ENCODE data around the gene DENND1A. TPM values are rescaled to one million over a fixed set of nuclear protein-coding genes. Genes with fewer than 3 reads are reported as not detected.

The DENND1A gene
- total RNA-seq, 4 donors from 2014 or later, result 15.8 to 33.5 (median 23.9) TPM

DNA sequence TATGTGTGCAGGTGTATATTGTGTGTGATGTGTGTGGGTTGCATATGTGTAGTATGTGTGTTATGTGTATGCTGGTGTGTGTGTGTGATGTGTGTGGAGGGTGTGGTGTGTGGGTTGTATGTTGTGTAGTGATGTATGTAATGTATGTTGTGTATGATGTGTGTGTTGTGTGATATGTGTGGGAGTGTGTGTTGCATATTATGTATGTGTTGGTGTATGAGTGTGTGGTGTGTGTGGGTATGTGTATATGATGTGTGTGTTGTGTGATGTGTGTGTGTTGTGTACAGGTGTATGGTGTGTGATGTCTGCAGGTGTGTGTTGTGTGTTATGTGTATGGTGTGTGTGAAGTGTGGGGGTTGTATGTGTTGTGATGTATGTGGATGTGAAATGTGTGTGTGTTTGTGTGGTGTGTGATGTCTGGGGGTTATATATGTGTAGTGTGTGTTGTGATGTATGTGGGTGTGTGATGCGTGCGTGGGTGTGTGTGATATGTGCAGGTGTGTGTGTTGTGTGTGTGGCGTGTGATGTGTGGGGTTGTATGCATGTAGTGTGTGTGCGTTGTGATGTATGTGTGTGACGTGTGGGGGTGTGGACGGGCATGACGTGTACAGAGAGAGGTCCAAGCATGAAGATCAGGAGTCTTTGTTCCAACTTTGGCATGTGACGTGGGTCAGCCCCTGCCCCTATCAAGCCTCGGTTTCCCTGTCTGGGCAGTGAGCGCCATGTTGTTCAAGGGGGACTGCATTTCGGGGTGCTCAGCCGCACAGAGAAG, 582.5 kb downstream of the DENND1A start:
- Histone ChIP-seq H3K4me1 (peaks cover 29% of the 10 kb centered on the region), H3K9me3 (no peaks in the 10 kb centered on the region), H3K4me3 (no peak overlapping the region), H3K36me3 (no peaks in the 10 kb centered on the region), H3K27me3 (peaks cover 15% of the 10 kb centered on the region), H3K27ac (no peak overlapping the region)
- WGBS, result 49% methylated on average over 12 of the region's 12 CpGs
- DNase-seq (ENCODE audit: low spot score in 2 of 2), result no peak
- TF ChIP-seq POLR2A (IDR thresholded peaks at IDR 0.05) (no peak), POLR2AphosphoS5 (IDR thresholded peaks at IDR 0.05) (no peak), EP300 (IDR thresholded peaks at IDR 0.05) (no peak)
- TF ChIP-seq, protein P1, sequence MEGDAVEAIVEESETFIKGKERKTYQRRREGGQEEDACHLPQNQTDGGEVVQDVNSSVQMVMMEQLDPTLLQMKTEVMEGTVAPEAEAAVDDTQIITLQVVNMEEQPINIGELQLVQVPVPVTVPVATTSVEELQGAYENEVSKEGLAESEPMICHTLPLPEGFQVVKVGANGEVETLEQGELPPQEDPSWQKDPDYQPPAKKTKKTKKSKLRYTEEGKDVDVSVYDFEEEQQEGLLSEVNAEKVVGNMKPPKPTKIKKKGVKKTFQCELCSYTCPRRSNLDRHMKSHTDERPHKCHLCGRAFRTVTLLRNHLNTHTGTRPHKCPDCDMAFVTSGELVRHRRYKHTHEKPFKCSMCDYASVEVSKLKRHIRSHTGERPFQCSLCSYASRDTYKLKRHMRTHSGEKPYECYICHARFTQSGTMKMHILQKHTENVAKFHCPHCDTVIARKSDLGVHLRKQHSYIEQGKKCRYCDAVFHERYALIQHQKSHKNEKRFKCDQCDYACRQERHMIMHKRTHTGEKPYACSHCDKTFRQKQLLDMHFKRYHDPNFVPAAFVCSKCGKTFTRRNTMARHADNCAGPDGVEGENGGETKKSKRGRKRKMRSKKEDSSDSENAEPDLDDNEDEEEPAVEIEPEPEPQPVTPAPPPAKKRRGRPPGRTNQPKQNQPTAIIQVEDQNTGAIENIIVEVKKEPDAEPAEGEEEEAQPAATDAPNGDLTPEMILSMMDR (IDR thresholded peaks at IDR 0.05), result no peak

DNA sequence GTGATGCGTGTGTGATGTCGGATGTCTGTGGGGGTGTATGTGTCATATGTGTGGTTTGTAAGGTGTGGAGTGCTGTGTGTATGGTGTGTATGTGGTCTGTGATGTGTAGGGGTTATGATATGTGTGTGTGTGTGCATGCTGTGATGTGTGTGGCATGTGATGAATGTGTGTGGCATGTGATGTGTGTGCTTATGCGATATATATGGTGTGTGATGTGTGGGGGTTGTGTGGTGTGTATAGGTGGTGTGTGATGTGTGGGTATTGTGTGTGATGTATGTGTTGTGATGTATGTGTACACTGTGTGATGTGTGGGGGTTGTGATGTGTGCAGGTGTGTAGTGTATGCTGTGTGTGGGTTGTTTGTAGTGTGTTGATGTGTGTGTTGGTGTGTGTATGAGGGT, 583.1 kb downstream of the DENND1A start:
- Histone ChIP-seq H3K4me1 (peaks cover 29% of the 10 kb centered on the region), H3K36me3 (no peaks in the 10 kb centered on the region), H3K9me3 (no peaks in the 10 kb centered on the region), H3K27ac (no peak overlapping the region), H3K27me3 (peaks cover 15% of the 10 kb centered on the region), H3K4me3 (no peak overlapping the region)
- DNase-seq (ENCODE audit: low spot score in 2 of 2), result no peak
- TF ChIP-seq EP300 (IDR thresholded peaks at IDR 0.05) (no peak), POLR2AphosphoS5 (IDR thresholded peaks at IDR 0.05) (no peak), POLR2A (IDR thresholded peaks at IDR 0.05) (no peak)
- TF ChIP-seq, protein P1 (IDR thresholded peaks at IDR 0.05), result no peak
- WGBS, result 98% methylated on average over 3 of the region's 3 CpGs

DNA sequence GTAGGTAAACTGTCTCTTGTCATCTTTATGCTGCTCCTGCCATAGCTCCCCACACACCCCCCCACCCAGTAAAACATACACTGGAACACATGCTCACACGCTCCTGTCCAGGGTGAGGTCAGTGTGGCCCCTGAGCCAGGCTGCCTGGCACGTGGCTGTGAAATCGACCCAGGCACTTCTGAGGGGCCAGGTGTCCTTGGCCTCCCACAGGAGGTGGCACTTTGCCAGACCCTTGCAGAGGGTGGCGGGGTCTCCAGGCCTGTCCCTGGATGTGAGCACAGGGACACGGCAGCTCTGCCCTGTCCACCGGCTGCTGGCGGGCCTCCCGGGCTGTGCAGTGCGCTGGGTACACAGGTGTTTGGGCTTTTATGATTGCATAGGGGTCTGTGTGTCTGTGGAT, 583.9 kb downstream of the DENND1A start:
- Histone ChIP-seq H3K4me1 (peaks cover 29% of the 10 kb centered on the region), H3K36me3 (no peaks in the 10 kb centered on the region), H3K27me3 (peaks cover 15% of the 10 kb centered on the region), H3K9me3 (no peaks in the 10 kb centered on the region), H3K4me3 (no peak overlapping the region), H3K27ac (no peak overlapping the region)
- 31% methylated on average over 3 of the region's 9 CpGs for WGBS
- no peak for TF ChIP-seq POLR2AphosphoS5 (IDR thresholded peaks at IDR 0.05)
- TF ChIP-seq, protein P1 (IDR thresholded peaks at IDR 0.05), result no peak
- no peak for TF ChIP-seq EP300 (IDR thresholded peaks at IDR 0.05)
- TF ChIP-seq POLR2A (IDR thresholded peaks at IDR 0.05), result no peak
- DNase-seq (ENCODE audit: low spot score in 2 of 2), result no peak

DNA sequence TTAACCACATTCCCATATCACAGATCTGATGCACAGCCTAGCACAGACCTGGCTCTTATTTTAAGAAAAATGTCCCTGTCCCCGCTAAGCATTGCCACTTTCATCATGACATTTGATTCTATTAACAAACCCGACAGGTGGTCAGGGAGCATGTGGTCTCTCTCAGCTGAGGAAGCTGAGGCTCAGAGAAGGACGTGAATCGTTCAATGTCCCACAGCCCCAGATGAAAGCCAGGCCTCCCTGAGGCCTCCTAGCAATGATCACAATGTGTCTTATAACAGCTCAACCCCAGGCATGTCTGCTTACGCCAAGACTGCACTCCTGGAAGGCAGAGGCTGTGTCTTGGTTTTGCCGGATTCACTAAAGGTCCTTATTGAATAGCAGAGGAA, 584.4 kb downstream of the DENND1A start:
- WGBS, result 47% methylated on average over 4 of the region's 6 CpGs
- Histone ChIP-seq H3K27ac (no peak overlapping the region), H3K4me3 (no peak overlapping the region), H3K4me1 (peaks cover 29% of the 10 kb centered on the region), H3K36me3 (no peaks in the 10 kb centered on the region), H3K9me3 (no peaks in the 10 kb centered on the region), H3K27me3 (peaks cover 15% of the 10 kb centered on the region)
- no peak for DNase-seq (ENCODE audit: low spot score in 2 of 2)
- TF ChIP-seq EP300 (IDR thresholded peaks at IDR 0.05) (no peak), POLR2A (IDR thresholded peaks at IDR 0.05) (no peak), POLR2AphosphoS5 (IDR thresholded peaks at IDR 0.05) (no peak)
- TF ChIP-seq, protein P1 (IDR thresholded peaks at IDR 0.05), result no peak

DNA sequence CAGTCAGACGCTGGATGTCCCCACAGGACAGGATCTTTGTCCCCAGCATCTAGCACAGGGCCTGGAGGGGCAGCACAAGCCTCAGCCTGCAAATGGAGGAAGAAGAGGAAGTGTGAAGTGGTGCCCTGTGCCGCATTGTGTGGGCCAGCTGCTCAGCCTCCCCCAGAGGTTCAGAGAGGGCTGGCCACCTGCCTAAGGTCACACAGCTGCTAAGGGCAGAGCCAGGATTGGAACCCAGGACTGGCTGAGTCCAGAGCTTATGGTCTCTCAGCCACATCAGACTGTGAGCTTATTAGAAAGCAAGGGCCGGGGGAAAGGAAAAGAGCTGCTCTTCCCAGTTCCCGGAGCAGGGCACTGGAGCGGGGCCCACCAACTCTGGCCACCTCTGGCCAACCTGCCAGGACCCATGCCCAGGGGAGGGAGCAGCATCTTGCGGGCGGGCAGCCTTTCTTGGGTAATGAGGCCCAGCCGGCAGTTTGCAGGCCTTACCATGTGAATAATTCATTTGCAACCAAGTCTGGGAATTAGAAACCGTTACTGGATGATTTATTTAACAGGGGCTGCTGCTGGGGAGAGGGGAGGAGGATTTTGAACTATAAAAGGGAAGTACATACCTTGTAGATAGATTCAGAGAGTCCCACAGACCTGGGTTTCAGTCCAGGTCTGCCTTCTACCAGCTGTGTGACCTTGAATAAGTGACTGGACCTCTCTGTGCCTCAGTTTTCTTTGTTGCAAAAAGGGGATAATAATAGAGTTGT, 585.6 kb downstream of the DENND1A start:
- no peaks in the 10 kb centered on the region for H3K9me3 ChIP-seq
- H3K27me3 ChIP-seq, result peaks cover 11% of the 10 kb centered on the region
- H3K4me1 ChIP-seq, result peaks cover 21% of the 10 kb centered on the region
- H3K4me3 ChIP-seq, result no peak overlapping the region
- DNase-seq (ENCODE audit: low spot score in 2 of 2), result no peak
- H3K27ac ChIP-seq, result no peak overlapping the region
- TF ChIP-seq, protein P1 (IDR thresholded peaks at IDR 0.05), result no peak
- TF ChIP-seq POLR2AphosphoS5 (IDR thresholded peaks at IDR 0.05) (no peak), EP300 (IDR thresholded peaks at IDR 0.05) (no peak), POLR2A (IDR thresholded peaks at IDR 0.05) (no peak)
- WGBS, result 100% methylated on average over 7 of the region's 9 CpGs
- no peaks in the 10 kb centered on the region for H3K36me3 ChIP-seq
